Activated CD4-positive, alpha-beta T cell treated with anti-CD3 and anti-CD28 coated beads, Interleukin-2, amount 50 U/mL, for 48 hours (primary cell): ENCODE results near the gene NADSYN1.

ENCODE experiments used
- DNase-seq, 2 experiments: peaks; one replicate each; pipeline ENCODE4 v3.0.0-alpha.2; 2020

The NADSYN1 gene

GRCh38 chr11:71433648-71434450 is 19.2 kb upstream of the NADSYN1 start:
- no peak for DNase-seq

GRCh38 chr11:71434576-71435130 is 18.4 kb upstream of the NADSYN1 start:
- DNase-seq, result no peak

GRCh38 chr11:71435278-71435951 is 17.6 kb upstream of the NADSYN1 start:
- no peak for DNase-seq

GRCh38 chr11:71436861-71437260 is 16.1 kb upstream of the NADSYN1 start:
- no peak for DNase-seq

GRCh38 chr11:71437399-71437798 is 15.6 kb upstream of the NADSYN1 start:
- no peak for DNase-seq

- no peak for DNase-seq
Observed at GRCh38 chr11:71437879-71438278, 15.1 kb upstream of the NADSYN1 start.

- no peak for DNase-seq
Observed at GRCh38 chr11:71438650-71439049, 14.4 kb upstream of the NADSYN1 start.

- no peak for DNase-seq
Observed at GRCh38 chr11:71440021-71440755, 12.8 kb upstream of the NADSYN1 start.

- DNase-seq, result no peak
Observed at GRCh38 chr11:71441251-71441650, 11.8 kb upstream of the NADSYN1 start.

GRCh38 chr11:71442123-71442522 is 10.9 kb upstream of the NADSYN1 start:
- DNase-seq, result no peak

- DNase-seq, result no peak
Observed at GRCh38 chr11:71442880-71443279, 10.1 kb upstream of the NADSYN1 start.

- no peak for DNase-seq
Observed at GRCh38 chr11:71443736-71444445, 9.1 kb upstream of the NADSYN1 start.

- DNase-seq, result no peak
Observed at GRCh38 chr11:71444811-71445210, 8.2 kb upstream of the NADSYN1 start.

- DNase-seq, result no peak
Observed at GRCh38 chr11:71446150-71446549, 6.9 kb upstream of the NADSYN1 start.

- no peak for DNase-seq
Observed at GRCh38 chr11:71446942-71447688, 5.9 kb upstream of the NADSYN1 start.

- peak; percentile 43 to 50 for DNase-seq
Observed at GRCh38 chr11:71447791-71448256, 5.2 kb upstream of the NADSYN1 start.

- DNase-seq, result peak; percentile 94
Observed at GRCh38 chr11:71448257-71449171, 4.5 kb upstream of the NADSYN1 start, which contains the start of gene DHCR7. Gene DHCR7 (minus strand): TSS chr11:71448393. CDS start chr11:71444952, 3,441 bp downstream.

GRCh38 chr11:71449596-71449995 is 3.4 kb upstream of the NADSYN1 start:
- DNase-seq, result no peak

GRCh38 chr11:71450507-71450906 is 2.5 kb upstream of the NADSYN1 start:
- DNase-seq, result no peak

GRCh38 chr11:71450939-71451338 is 2.1 kb upstream of the NADSYN1 start:
- no peak for DNase-seq
